Right cardiac atrium (tissue), 5 donors: ENCODE measurements around the gene RBM28. TPM values are rescaled to one million over a fixed set of nuclear protein-coding genes. Genes with fewer than 3 reads are reported as not detected.
A peak's percentile ranks its signal among the peaks of the same experiment; 100 is the strongest.
"Not testable (repeated sequence)": the region's sequence is repeated elsewhere in the genome, so short reads cannot be mapped to it uniquely, and the experiment has no call there.

ENCODE experiments used
- ATAC-seq, 2 donors: fragments of 200-7000 bp; cut with Tn5 transposase; one replicate each; pipeline versions ENCODE4 v1.8.0 to v1.9.1; 2020; ENCODE audit warnings: moderate library complexity in 2 of 2, mild to moderate bottlenecking in 1 of 2
- DNase-seq, 3 donors: peaks; one replicate each; pipeline ENCODE4 v3.0.0-alpha.2; 2020
- H3K27ac ChIP-seq: one replicate; pipeline ENCODE4 v1.5.1; 2013; ENCODE audit warnings: mild to moderate bottlenecking, low read length, control low read depth, moderate library complexity
- H3K27me3 ChIP-seq: one replicate; pipeline ENCODE4 v1.6.1; 2013; ENCODE audit not compliant: control insufficient read depth, insufficient read depth
- H3K4me1 ChIP-seq: one replicate; pipeline ENCODE4 v1.6.1; 2013; ENCODE audit warnings: low read length; ENCODE audit not compliant: control insufficient read depth, insufficient read depth
- H3K4me3 ChIP-seq: one replicate; pipeline ENCODE4 v1.5.1; 2013; ENCODE audit warnings: low read length, control low read depth
- H3K9me3 ChIP-seq: one replicate; pipeline ENCODE4 v1.6.1; 2013; ENCODE audit warnings: low read length; ENCODE audit not compliant: control insufficient read depth
- WGBS: extraction: QIAGEN DNeasy Blood & Tissue Kit; methylation state at CpG from one replicate; pipeline ENCODE4 v1.1.7; 2013; 5-methylcytosine and 5-hydroxymethylcytosine counted together
- intact Hi-C, 4 donors: fragments of 100-400 bp; cut with DNase I; formaldehyde crosslinking; loops; one replicate each; pipeline versions ENCODE4 v1.11.0 to v1.14.0; 2022 to 2023
- polyA plus RNA-seq: library from polyadenylated mRNA; stranded (reverse); fragments of 200-250 nt; gene quantifications from one replicate; pipeline ENCODE4 v1.2.3, GENCODE V29; 2013
- total RNA-seq, 4 donors: library from RNA; stranded (reverse); fragmentation: NEBNext Ultra II Directional; extraction: Animal tissue kit (Norgen Biotek cat#: 25700); gene quantifications; one replicate each; pipeline ENCODE4 v1.2.1, GENCODE V29; 2021
- donor health status: healthy with polysubstance abuse.
- donor health status: DM: no; HTN: yes; CAD: no.
- donor health status: DM: no; HTN: no; CAD: no.
- donor health status: DM: no; HTN: yes; CAD: no; lungs with severe emphysema.
- donor health status: DM: yes; HTN: yes; CAD: no.

RBM28 gene
- total and polyA plus RNA-seq, 5 donors: 21.6 to 34.8 (median 30.8) TPM

DNA sequence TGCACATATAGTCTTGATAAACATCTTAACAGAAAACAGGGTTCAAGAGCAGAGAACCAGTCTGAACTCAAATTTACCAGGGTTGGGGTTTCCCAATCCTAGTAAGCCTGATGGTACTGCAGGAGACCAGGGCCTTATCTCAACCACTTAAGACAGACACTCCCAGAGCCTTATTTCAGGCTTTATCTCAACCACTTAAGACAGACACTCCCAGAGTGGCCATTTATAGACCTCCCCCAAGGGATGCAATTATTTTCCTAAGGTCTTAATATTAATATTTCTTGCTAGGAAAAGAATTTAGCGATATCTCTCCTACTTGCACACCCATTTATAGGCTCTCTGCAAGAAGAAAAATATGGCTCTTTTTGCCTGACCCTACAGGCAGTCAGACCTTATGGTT lies 63.3 kb downstream of the RBM28 start:
- 82% methylated on average over 1 of the region's 1 CpG for WGBS

GRCh38 chr7:128279124-128279713 lies 64.5 kb downstream of the RBM28 start:
- intact Hi-C loops: no loop called here
- ATAC-seq (no peak), DNase-seq (no peak)
- Histone ChIP-seq H3K27me3 (no peaks in the 10 kb centered on the region), H3K4me3 (no peak overlapping the region), H3K9me3 (no peaks in the 10 kb centered on the region), H3K27ac (no peak overlapping the region), H3K4me1 (no peaks in the 10 kb centered on the region)
- WGBS: 94% methylated on average over 6 of the region's 6 CpGs

More for the DNA sequence above, 63.3 kb downstream of the RBM28 start:
- intact Hi-C loops, H3K27ac ChIP-seq, H3K4me1 ChIP-seq, DNase-seq, H3K4me3 ChIP-seq, ATAC-seq, H3K9me3 ChIP-seq, H3K27me3 ChIP-seq: not testable (repeated sequence)

- intact Hi-C loops: no loop called here
- Histone ChIP-seq H3K4me3 (no peak overlapping the region), H3K9me3 (no peaks in the 10 kb centered on the region), H3K27me3 (no peaks in the 10 kb centered on the region), H3K27ac (no peak overlapping the region), H3K4me1 (no peaks in the 10 kb centered on the region)
- DNase-seq (no peak), ATAC-seq (no peak)
- WGBS: 95% methylated on average over 1 of the region's 1 CpG
Measured at GRCh38 chr7:128278366-128278765, 65.3 kb downstream of the RBM28 start.

DNA sequence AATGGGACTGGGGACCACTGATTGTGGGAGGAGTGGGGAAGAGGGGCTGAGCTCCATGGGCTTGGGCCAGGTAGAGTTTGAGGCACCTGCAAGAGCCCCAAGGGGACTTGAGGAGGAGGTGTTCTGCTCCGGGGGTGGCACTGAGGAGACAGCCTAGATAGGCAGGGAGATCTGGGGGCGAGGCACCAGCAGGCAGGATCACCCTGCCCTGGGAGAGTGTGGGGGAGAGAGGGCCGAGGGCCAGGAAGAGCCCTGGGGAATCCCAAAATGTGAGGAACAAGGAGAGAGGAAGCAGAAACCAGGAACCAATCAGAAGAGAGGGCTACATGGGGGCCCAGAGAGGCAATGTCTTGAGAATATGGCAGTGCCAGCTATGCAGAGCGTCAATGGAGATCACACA lies 68.0 kb downstream of the RBM28 start:
- no peak for ATAC-seq
- H3K27me3 ChIP-seq: no peaks in the 10 kb centered on the region
- no peak for DNase-seq
- no peak overlapping the region for H3K4me3 ChIP-seq
- H3K4me1 ChIP-seq: peaks cover 4% of the 10 kb centered on the region
- 66% methylated on average over 4 of the region's 4 CpGs for WGBS
- H3K27ac ChIP-seq: no peak overlapping the region
- intact Hi-C loops: no loop called here
- H3K9me3 ChIP-seq: no peaks in the 10 kb centered on the region

- H3K27ac ChIP-seq: no peak overlapping the region
- no peak for DNase-seq
- no peaks in the 10 kb centered on the region for H3K9me3 ChIP-seq
- intact Hi-C loops: no loop called here
- peaks cover 4% of the 10 kb centered on the region for H3K4me1 ChIP-seq
- no peak for ATAC-seq
- WGBS: 60% methylated on average over 3 of the region's 3 CpGs
- H3K27me3 ChIP-seq: no peaks in the 10 kb centered on the region
- no peak overlapping the region for H3K4me3 ChIP-seq
Measured at GRCh38 chr7:128274884-128275603, 68.7 kb downstream of the RBM28 start.

DNA sequence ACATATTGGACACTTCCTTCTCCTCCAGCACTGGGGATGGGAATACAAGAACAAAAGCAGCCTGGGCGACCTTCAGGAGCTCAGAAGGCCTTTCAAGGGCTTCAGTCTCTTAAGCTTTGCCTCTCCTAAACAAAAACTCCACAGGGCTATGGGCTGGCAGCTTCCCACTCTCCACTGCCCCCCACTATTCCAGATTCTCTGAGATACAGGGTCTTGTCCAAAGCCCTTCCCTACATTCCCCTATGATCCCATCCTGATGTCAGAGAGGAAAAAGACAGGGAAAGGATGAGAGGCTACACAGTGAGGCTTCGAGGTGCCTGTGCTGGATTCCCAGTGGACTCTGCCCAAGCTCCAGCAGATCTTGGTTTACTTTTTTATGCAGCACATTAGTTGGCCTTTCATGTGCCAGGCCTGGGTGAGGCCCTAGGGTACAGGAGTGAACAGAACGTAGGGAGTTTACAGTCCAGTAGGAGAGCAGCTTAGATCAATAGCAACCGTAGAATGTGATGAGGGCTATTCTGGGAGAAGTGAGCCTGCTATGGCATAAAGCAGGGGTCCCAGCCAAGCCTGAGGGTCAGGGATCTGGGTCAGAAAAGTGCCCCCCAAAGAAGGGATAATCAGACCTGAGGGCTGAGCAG lies 69.3 kb downstream of the RBM28 start:
- Histone ChIP-seq H3K27me3 (no peaks in the 10 kb centered on the region), H3K4me1 (peaks cover 4% of the 10 kb centered on the region), H3K4me3 (no peak overlapping the region), H3K9me3 (no peaks in the 10 kb centered on the region), H3K27ac (no peak overlapping the region)
- DNase-seq (no peak), ATAC-seq (no peak)
- intact Hi-C loops: no loop called here
- WGBS: 82% methylated on average over 4 of the region's 4 CpGs

GRCh38 chr7:128271942-128272481 lies 71.7 kb downstream of the RBM28 start:
- Histone ChIP-seq H3K27ac (no peak overlapping the region), H3K4me1 (peaks cover 4% of the 10 kb centered on the region), H3K9me3 (no peaks in the 10 kb centered on the region), H3K27me3 (no peaks in the 10 kb centered on the region), H3K4me3 (peak overlapping the region; percentile 35)
- 15% methylated on average over 30 of the region's 30 CpGs for WGBS
- intact Hi-C loops: no loop called here
- ATAC-seq (no peak), DNase-seq (no peak)

GRCh38 chr7:128271471-128271941 lies 72.2 kb downstream of the RBM28 start:
- H3K27ac ChIP-seq: no peak overlapping the region
- peaks cover 4% of the 10 kb centered on the region for H3K4me1 ChIP-seq
- H3K4me3 ChIP-seq: peak overlapping the region; percentile 35
- intact Hi-C loops: no loop called here
- ATAC-seq (peak; percentile 15 to 33), DNase-seq (peak in 2 of 3 donors; percentile 24 to 61)
- 3% methylated on average over 37 of the region's 37 CpGs for WGBS
- H3K27me3 ChIP-seq: no peaks in the 10 kb centered on the region
- no peaks in the 10 kb centered on the region for H3K9me3 ChIP-seq

DNA sequence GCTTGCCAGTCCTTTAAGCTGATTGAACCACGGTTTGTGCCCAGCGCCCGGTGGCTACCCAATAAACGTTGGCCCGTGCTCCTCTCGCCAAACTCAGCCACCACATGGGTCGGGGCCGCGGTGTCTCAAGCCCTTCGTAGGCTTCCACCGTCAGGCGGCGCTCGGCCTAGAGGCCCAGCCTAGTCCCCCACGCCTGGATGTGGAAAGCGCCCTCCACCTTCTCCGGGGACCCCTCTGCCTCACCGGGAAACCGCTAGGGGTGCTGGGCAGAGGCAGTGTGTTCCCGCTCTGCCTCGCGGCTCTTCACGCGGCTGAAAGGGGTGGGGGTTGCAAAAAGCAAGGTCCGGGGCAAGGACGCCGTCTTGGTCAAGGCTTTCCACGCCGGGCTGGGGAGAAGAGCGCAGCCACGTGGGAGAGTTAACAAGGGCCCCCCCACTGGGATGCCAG lies 72.9 kb downstream of the RBM28 start:
- Histone ChIP-seq H3K27ac (no peak overlapping the region), H3K27me3 (no peaks in the 10 kb centered on the region), H3K9me3 (no peaks in the 10 kb centered on the region), H3K4me1 (peaks cover 4% of the 10 kb centered on the region), H3K4me3 (no peak overlapping the region)
- intact Hi-C loops: no loop called here
- 13% methylated on average over 31 of the region's 31 CpGs for WGBS
- ATAC-seq: peak in 1 of 2 donors; percentile 40
- peak in 2 of 3 donors; percentile 64 to 77 for DNase-seq

DNA sequence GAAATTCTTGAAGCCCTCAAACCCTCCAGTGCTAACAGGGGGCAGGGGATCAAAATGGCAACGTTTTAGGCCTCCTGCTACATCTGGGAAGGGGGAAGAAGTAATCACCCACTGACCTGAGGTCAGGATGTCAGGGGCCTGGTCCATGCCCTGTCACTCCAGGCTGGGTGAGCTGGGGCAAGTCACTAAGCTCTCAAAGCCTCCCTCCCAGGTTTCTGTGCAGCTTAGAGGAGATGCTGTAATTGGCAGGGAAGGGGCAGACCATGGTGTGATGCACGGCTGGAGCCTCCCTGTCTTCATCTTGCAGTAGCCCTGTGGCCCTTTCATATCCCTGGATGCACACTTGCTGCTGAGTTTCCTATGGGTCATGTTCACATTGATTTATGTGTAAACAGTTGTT lies 75.5 kb downstream of the RBM28 start:
- WGBS: 44% methylated on average over 2 of the region's 2 CpGs
- Histone ChIP-seq H3K4me1 (peaks cover 4% of the 10 kb centered on the region), H3K4me3 (no peak overlapping the region), H3K27me3 (no peaks in the 10 kb centered on the region), H3K9me3 (no peaks in the 10 kb centered on the region), H3K27ac (no peak overlapping the region)
- intact Hi-C loops: no loop called here
- ATAC-seq (no peak), DNase-seq (no peak)

DNA sequence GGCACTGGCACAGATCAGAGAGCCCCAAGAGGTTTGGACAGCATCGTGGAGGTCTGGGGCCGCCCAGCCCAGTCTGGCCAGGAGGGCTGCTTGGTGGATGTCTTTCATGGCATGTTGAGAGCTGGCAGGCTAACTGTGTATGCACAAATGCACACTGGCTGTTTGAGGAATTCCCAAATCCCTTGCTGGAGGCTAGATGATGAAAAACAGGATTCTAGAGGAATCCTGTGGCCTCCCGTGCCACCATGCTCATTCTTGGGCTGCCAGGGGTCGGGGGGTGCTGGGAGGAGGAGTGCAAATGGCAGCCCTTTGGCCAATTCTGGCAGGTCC lies 76.1 kb downstream of the RBM28 start:
- H3K4me3 ChIP-seq: no peak overlapping the region
- peak overlapping the region; percentile 2 for H3K27ac ChIP-seq
- H3K9me3 ChIP-seq: no peaks in the 10 kb centered on the region
- peaks cover 4% of the 10 kb centered on the region for H3K4me1 ChIP-seq
- ATAC-seq: peak in 1 of 2 donors; percentile 15
- 40% methylated on average over 4 of the region's 4 CpGs for WGBS
- H3K27me3 ChIP-seq: no peaks in the 10 kb centered on the region
- peak in 1 of 3 donors; percentile 63 for DNase-seq
- intact Hi-C loops: no loop called here
